GM12872 (cell line): ENCODE results near the gene CHIA.

Source experiments
- CTCF ChIP-seq: IDR thresholded peaks from 3 replicates; pipeline ENCODE4 v1.5.1; 2011; ENCODE audit warnings: low read depth, mild to moderate bottlenecking, low read length, moderate library complexity; ENCODE audit not compliant: insufficient read depth

CHIA gene

GRCh38 chr1:111354584-111354983 is 63.9 kb downstream of the CHIA start:
- no peak for TF ChIP-seq CTCF

GRCh38 chr1:111358964-111359363 is 68.3 kb downstream of the CHIA start:
- TF ChIP-seq CTCF: no peak

GRCh38 chr1:111359376-111359775 is 68.7 kb downstream of the CHIA start:
- TF ChIP-seq CTCF: no peak

- TF ChIP-seq CTCF: no peak
Measured at GRCh38 chr1:111361761-111362160, 71.1 kb downstream of the CHIA start.

GRCh38 chr1:111364690-111365089 is 74.0 kb downstream of the CHIA start:
- no peak for TF ChIP-seq CTCF

- TF ChIP-seq CTCF: no peak
Measured at GRCh38 chr1:111366256-111366655, 75.6 kb downstream of the CHIA start.

GRCh38 chr1:111369177-111369576 is 78.5 kb downstream of the CHIA start:
- no peak for TF ChIP-seq CTCF

GRCh38 chr1:111369645-111370044 is 79.0 kb downstream of the CHIA start:
- no peak for TF ChIP-seq CTCF
